GM06990 (cell line): Measurements from ENCODE around the gene MAP2K2.

Experiments used
- DNase-seq: peaks from one replicate; pipeline ENCODE4 v3.0.0-alpha.2; 2011; ENCODE audit not compliant: insufficient read length; ENCODE audit errors: extremely low read depth
- H3K27me3 ChIP-seq: replicated peaks from 2 replicates; pipeline ENCODE4 v1.6.0; 2011; ENCODE audit warnings: low read length; ENCODE audit not compliant: control insufficient read depth, insufficient read depth
- H3K36me3 ChIP-seq: 2 replicates; pipeline ENCODE4 v1.5.1; 2011; ENCODE audit warnings: low read length; ENCODE audit not compliant: control insufficient read depth, insufficient read depth
- H3K4me3 ChIP-seq: replicated peaks from 2 replicates; pipeline ENCODE4 v1.5.1; 2011; ENCODE audit warnings: low read depth, mild to moderate bottlenecking, control low read depth, low read length
- TF ChIP-seq, protein P1 (sequence below): IDR thresholded peaks from 2 replicates; pipeline ENCODE4 v1.5.1; 2011; ENCODE audit warnings: low read length, control low read depth, mild to moderate bottlenecking, inconsistent platforms; ENCODE audit not compliant: insufficient read depth, poor library complexity, severe bottlenecking

MAP2K2 gene

GRCh38 chr19:4075373-4075772, 48.5 kb downstream of the MAP2K2 start:
- no peaks in the 10 kb centered on the region for H3K27me3 ChIP-seq
- TF ChIP-seq, protein P1, sequence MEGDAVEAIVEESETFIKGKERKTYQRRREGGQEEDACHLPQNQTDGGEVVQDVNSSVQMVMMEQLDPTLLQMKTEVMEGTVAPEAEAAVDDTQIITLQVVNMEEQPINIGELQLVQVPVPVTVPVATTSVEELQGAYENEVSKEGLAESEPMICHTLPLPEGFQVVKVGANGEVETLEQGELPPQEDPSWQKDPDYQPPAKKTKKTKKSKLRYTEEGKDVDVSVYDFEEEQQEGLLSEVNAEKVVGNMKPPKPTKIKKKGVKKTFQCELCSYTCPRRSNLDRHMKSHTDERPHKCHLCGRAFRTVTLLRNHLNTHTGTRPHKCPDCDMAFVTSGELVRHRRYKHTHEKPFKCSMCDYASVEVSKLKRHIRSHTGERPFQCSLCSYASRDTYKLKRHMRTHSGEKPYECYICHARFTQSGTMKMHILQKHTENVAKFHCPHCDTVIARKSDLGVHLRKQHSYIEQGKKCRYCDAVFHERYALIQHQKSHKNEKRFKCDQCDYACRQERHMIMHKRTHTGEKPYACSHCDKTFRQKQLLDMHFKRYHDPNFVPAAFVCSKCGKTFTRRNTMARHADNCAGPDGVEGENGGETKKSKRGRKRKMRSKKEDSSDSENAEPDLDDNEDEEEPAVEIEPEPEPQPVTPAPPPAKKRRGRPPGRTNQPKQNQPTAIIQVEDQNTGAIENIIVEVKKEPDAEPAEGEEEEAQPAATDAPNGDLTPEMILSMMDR, result no peak
- H3K4me3 ChIP-seq, result no peak overlapping the region
- no peaks in the 10 kb centered on the region for H3K36me3 ChIP-seq
- no peak for DNase-seq

DNA sequence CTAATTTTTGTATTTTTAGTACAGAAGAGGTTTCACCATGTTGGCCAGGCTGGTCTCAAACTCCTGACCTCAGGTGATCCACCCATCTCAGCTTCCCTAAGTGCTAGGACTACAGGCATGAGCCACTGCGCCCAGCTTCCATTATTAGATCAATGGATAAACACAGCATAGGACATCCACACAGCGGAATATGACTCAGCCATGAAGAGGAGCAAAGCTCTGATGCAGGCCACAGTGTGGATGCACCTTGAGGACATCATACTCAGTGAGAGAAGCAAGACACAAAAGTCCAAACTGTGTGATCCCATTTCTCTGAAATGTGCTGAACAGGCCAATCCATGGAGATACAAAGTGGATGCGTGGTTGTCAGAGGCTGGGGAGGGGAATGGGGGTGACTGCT, 52.3 kb downstream of the MAP2K2 start:
- TF ChIP-seq, protein P1, result no peak
- H3K4me3 ChIP-seq, result no peak overlapping the region
- no peak for DNase-seq
- H3K36me3 ChIP-seq, result no peaks in the 10 kb centered on the region
- no peaks in the 10 kb centered on the region for H3K27me3 ChIP-seq

GRCh38 chr19:4069331-4069959, 54.5 kb downstream of the MAP2K2 start:
- DNase-seq, result no peak

GRCh38 chr19:4068047-4068966, 55.6 kb downstream of the MAP2K2 start:
- Histone ChIP-seq H3K27me3 (no peaks in the 10 kb centered on the region), H3K36me3 (peaks cover 1% of the 10 kb centered on the region; the same call in 1 of the 2 replicates), H3K4me3 (peak overlapping the region; percentile 87)
- no peak for DNase-seq
- TF ChIP-seq, protein P1, result no peak

More at GRCh38 chr19:4069331-4069959, 54.5 kb downstream of the MAP2K2 start:
- H3K4me3 ChIP-seq, result no peak overlapping the region
- TF ChIP-seq, protein P1, result no peak
- H3K36me3 ChIP-seq, result no peaks in the 10 kb centered on the region
- no peaks in the 10 kb centered on the region for H3K27me3 ChIP-seq

DNA sequence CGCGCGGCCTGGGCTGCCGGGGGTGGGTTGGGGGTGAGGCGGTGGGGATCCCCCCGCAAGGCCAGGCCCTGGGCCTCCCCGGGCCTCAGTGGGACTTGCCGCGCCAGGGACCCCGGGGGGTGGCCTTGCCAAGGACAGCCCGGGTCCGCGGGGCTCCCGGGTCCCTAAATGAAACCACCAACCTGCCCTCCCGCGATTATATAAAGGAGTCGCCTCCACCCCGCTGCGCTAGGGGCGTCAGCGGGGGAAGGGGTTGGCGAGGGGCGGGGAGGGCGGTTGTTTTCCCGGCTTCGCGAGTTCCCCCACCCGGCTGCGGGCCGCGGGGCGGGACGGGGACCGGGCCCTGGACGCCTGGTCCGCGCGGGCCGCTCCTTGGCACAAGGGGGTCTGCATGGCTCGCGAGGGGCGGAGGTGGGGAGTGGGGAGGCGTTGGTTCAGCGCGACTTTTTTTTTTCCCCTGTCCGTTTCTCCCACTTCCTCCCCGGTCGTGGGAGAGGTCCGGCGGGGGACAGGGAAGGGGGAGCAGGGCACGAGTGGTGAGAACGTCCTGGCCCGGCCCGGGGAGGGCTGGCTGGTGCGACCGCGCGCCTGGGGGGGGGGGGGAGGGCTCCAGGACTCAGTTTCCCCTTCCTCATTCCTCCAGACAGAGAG, 56.4 kb downstream of the MAP2K2 start:
- Histone ChIP-seq H3K27me3 (no peaks in the 10 kb centered on the region), H3K36me3 (peaks cover 7% of the 10 kb centered on the region), H3K4me3 (peak overlapping the region; percentile 87)
- TF ChIP-seq, protein P1, result no peak
- no peak for DNase-seq
